Brain pericyte (primary cell): ENCODE data around the gene VPS26A.

ENCODE experiments used
- DNase-seq: peaks from one replicate; pipeline ENCODE4 v3.0.0-alpha.2; 2012; ENCODE audit warnings: low read depth, low spot score

The VPS26A gene

GRCh38 chr10:69176823-69177222 lies 52.8 kb downstream of the VPS26A start:
- no peak for DNase-seq

- no peak for DNase-seq
Observed at GRCh38 chr10:69179089-69179742, 55.2 kb downstream of the VPS26A start.

- DNase-seq = peak; percentile 87
Observed at GRCh38 chr10:69179743-69180524, 56.0 kb downstream of the VPS26A start, which contains the start of gene SUPV3L1. TSS of gene SUPV3L1 (plus strand) at chr10:69180234. CDS start at chr10:69180292, 58 bp downstream.

- DNase-seq = no peak
Observed at GRCh38 chr10:69180525-69181204, 56.7 kb downstream of the VPS26A start.

- no peak for DNase-seq
Observed at GRCh38 chr10:69181433-69181832, 57.5 kb downstream of the VPS26A start.

GRCh38 chr10:69182005-69182404 lies 58.0 kb downstream of the VPS26A start:
- no peak for DNase-seq

GRCh38 chr10:69186524-69186923 lies 62.5 kb downstream of the VPS26A start:
- no peak for DNase-seq

GRCh38 chr10:69201045-69201444 lies 77.1 kb downstream of the VPS26A start:
- DNase-seq = no peak

GRCh38 chr10:69202332-69202731 lies 78.4 kb downstream of the VPS26A start:
- no peak for DNase-seq

GRCh38 chr10:69208761-69209160 lies 84.8 kb downstream of the VPS26A start:
- DNase-seq = no peak

- DNase-seq = no peak
Observed at GRCh38 chr10:69209787-69210484, 86.0 kb downstream of the VPS26A start.

GRCh38 chr10:69211104-69211503 lies 87.1 kb downstream of the VPS26A start:
- DNase-seq = no peak

- DNase-seq = no peak
Observed at GRCh38 chr10:69211524-69211923, 87.5 kb downstream of the VPS26A start.

GRCh38 chr10:69213591-69214311 lies 89.8 kb downstream of the VPS26A start:
- DNase-seq = no peak

GRCh38 chr10:69214666-69215131 lies 90.7 kb downstream of the VPS26A start:
- no peak for DNase-seq

- DNase-seq = no peak
Observed at GRCh38 chr10:69215405-69216171, 91.6 kb downstream of the VPS26A start.

- no peak for DNase-seq
Observed at GRCh38 chr10:69216577-69217118, 92.7 kb downstream of the VPS26A start.

- DNase-seq = no peak
Observed at GRCh38 chr10:69217119-69217754, 93.3 kb downstream of the VPS26A start.

- DNase-seq = no peak
Observed at GRCh38 chr10:69218831-69219230, 94.9 kb downstream of the VPS26A start.

- DNase-seq = no peak
Observed at GRCh38 chr10:69220041-69220451, 96.1 kb downstream of the VPS26A start, which contains the start of gene HKDC1. TSS of gene HKDC1 (plus strand) at chr10:69220332. CDS start at chr10:69220436, 104 bp downstream.
